Esophagus squamous epithelium (tissue), 4 donors: ENCODE data around the gene KHK.

ENCODE experiments used
- CTCF ChIP-seq, 6 experiments: fragments of 450-650 bp in 4 of 6; fragments of 200-600 bp in 2 of 6; sonication (generic) in 2 of 6; IDR thresholded peaks; one replicate each; pipeline ENCODE4 v1.5.1; 2016 to 2019; ENCODE audit warnings: antibody characterized with exemption in 6 of 6, mild to moderate bottlenecking in 4 of 6, moderate library complexity in 4 of 6
- POLR2A ChIP-seq, 4 donors: fragments of 450-650 bp; IDR thresholded peaks; one replicate each; pipeline ENCODE4 v1.6.1; 2017; ENCODE audit warnings: antibody characterized with exemption in 4 of 4, mild to moderate bottlenecking in 4 of 4, moderate library complexity in 3 of 4

GRCh38 chr2:27094353-27094984 is 7.9 kb downstream of the KHK start:
- TF ChIP-seq CTCF (IDR thresholded peaks at IDR 0.05), result no peak
- TF ChIP-seq POLR2A (IDR thresholded peaks at IDR 0.05), result no peak
